Hepatocyte (in vitro differentiated cells): ENCODE measurements around the gene PRPH.
"Not testable (repeated sequence)": the region's sequence is repeated elsewhere in the genome, so short reads cannot be mapped to it uniquely, and the experiment has no call there.

ENCODE experiments used
- CTCF ChIP-seq: fragments of 200-600 bp; sonication (generic); IDR thresholded peaks from 2 replicates; pipeline ENCODE4 v1.5.1; 2016; ENCODE audit warnings: antibody characterized with exemption, mild to moderate bottlenecking; ENCODE audit not compliant: poor library complexity
- EZH2 ChIP-seq: fragments of 200-600 bp; sonication (generic); IDR thresholded peaks from 2 replicates; pipeline ENCODE4 v1.6.1; 2016; ENCODE audit warnings: antibody characterized with exemption, mild to moderate bottlenecking, borderline replicate concordance
- EZH2phosphoT487 ChIP-seq: fragments of 200-600 bp; sonication (generic); IDR thresholded peaks from one replicate; pipeline ENCODE4 v1.6.1; 2018; ENCODE audit warnings: antibody characterized with exemption, mild to moderate bottlenecking, low read depth, moderate library complexity; ENCODE audit not compliant: unreplicated experiment, severe bottlenecking

- TF ChIP-seq EZH2, CTCF, EZH2phosphoT487: not testable (repeated sequence)
Measured at GRCh38 chr12:49333778-49334177, 38.8 kb downstream of the PRPH start.
